ENCODE data around the gene ESD.

GRCh38 chr13:46747031-46747820 is 49.7 kb downstream of the ESD start:
- TF ChIP-seq CTCF (IDR thresholded peaks at IDR 0.05; ENCODE audit: insufficient read depth, low read length, poor library complexity, severe bottlenecking) (no peak), EZH2phosphoT487 (conservative IDR thresholded peaks at IDR 0.05; ENCODE audit: low read length) (no peak)

Data from SU-DHL-6 (cell line).